HG03039 (cell line): ENCODE data around the gene IGFBP6.

ENCODE experiments used
- ATAC-seq: cut with Tn5 transposase; IDR thresholded peaks from one replicate; pipeline ENCODE4 v1.9.1; 2021; ENCODE audit warnings: mild to moderate bottlenecking, moderate library complexity; ENCODE audit not compliant: unreplicated experiment

IGFBP6 gene

GRCh38 chr12:53058674-53059433, 38.6 kb upstream of the IGFBP6 start:
- ATAC-seq = no peak

GRCh38 chr12:53059434-53060063, 37.9 kb upstream of the IGFBP6 start:
- no peak for ATAC-seq

- no peak for ATAC-seq
Measured at GRCh38 chr12:53060064-53060720, 37.3 kb upstream of the IGFBP6 start.

GRCh38 chr12:53060721-53061276, 36.7 kb upstream of the IGFBP6 start:
- ATAC-seq = no peak

- ATAC-seq = no peak
Measured at GRCh38 chr12:53061404-53062010, 36.0 kb upstream of the IGFBP6 start.

- no peak for ATAC-seq
Measured at GRCh38 chr12:53062011-53062961, 35.2 kb upstream of the IGFBP6 start.

- ATAC-seq = no peak
Measured at GRCh38 chr12:53062977-53063707, 34.3 kb upstream of the IGFBP6 start.

- no peak for ATAC-seq
Measured at GRCh38 chr12:53063708-53064612, 33.5 kb upstream of the IGFBP6 start.

- ATAC-seq = no peak
Measured at GRCh38 chr12:53064613-53065436, 32.6 kb upstream of the IGFBP6 start.

GRCh38 chr12:53065470-53065869, 32.0 kb upstream of the IGFBP6 start:
- no peak for ATAC-seq

GRCh38 chr12:53065975-53066931, 31.2 kb upstream of the IGFBP6 start:
- ATAC-seq = no peak

- no peak for ATAC-seq
Measured at GRCh38 chr12:53067074-53067992, 30.1 kb upstream of the IGFBP6 start.

- ATAC-seq = no peak
Measured at GRCh38 chr12:53067993-53068770, 29.3 kb upstream of the IGFBP6 start.

GRCh38 chr12:53068811-53069585, 28.5 kb upstream of the IGFBP6 start:
- no peak for ATAC-seq
